HL-60 (cell line): ENCODE results near the gene PIH1D1.

Experiments used
- TF ChIP-seq, protein P1 (sequence below): IDR thresholded peaks from one replicate; pipeline ENCODE4 v1.5.1; 2011; ENCODE audit warnings: low read length, control low read depth, inconsistent platforms; ENCODE audit not compliant: insufficient read depth
- TF ChIP-seq, protein P2 (sequence below): IDR thresholded peaks from 2 replicates; pipeline ENCODE4 v1.6.1; 2012; ENCODE audit warnings: low read depth; ENCODE audit not compliant: insufficient replicate concordance

DNA sequence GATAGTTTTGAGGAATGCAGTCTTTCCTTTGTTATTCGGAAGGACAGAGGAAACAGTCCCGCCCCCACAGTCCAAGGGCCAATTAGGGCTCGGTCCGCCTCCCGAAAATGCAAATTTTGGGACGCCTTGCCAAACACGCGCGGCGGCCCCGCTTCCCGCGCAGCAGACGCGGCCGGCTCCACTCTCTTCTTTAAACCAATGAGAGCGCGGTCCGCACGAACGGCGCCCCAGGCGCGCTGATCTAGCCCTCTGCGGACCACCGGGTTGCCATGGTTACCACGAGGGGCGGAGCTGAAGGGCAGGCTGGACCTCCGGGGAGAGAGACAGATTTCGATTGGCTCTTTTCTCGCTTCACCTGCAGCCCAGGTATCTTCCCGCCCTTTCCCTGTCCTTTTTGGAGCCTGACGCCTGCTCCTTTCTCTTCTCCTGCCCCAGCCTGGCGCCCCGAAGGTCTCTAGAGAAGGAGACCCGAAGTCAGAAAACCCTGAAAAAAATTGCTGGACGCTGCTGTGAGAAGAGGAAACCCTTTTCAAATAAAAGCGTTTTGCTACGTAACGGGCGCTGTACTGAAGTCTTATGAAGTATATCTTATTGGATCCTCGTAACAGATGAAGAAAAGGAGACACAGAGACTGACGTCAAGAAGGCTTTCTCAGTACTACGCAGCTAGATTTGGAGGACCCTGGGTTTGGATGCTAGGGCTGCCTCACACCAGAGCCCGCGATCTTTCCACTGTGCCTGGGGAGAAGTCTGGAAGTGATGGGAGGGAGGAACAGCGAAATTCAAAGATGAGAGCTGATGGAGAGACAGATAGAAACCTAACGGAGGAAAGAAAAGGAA, 30.4 kb downstream of the PIH1D1 start:
- TF ChIP-seq, protein P1, sequence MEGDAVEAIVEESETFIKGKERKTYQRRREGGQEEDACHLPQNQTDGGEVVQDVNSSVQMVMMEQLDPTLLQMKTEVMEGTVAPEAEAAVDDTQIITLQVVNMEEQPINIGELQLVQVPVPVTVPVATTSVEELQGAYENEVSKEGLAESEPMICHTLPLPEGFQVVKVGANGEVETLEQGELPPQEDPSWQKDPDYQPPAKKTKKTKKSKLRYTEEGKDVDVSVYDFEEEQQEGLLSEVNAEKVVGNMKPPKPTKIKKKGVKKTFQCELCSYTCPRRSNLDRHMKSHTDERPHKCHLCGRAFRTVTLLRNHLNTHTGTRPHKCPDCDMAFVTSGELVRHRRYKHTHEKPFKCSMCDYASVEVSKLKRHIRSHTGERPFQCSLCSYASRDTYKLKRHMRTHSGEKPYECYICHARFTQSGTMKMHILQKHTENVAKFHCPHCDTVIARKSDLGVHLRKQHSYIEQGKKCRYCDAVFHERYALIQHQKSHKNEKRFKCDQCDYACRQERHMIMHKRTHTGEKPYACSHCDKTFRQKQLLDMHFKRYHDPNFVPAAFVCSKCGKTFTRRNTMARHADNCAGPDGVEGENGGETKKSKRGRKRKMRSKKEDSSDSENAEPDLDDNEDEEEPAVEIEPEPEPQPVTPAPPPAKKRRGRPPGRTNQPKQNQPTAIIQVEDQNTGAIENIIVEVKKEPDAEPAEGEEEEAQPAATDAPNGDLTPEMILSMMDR: no peak
- TF ChIP-seq, protein P2, sequence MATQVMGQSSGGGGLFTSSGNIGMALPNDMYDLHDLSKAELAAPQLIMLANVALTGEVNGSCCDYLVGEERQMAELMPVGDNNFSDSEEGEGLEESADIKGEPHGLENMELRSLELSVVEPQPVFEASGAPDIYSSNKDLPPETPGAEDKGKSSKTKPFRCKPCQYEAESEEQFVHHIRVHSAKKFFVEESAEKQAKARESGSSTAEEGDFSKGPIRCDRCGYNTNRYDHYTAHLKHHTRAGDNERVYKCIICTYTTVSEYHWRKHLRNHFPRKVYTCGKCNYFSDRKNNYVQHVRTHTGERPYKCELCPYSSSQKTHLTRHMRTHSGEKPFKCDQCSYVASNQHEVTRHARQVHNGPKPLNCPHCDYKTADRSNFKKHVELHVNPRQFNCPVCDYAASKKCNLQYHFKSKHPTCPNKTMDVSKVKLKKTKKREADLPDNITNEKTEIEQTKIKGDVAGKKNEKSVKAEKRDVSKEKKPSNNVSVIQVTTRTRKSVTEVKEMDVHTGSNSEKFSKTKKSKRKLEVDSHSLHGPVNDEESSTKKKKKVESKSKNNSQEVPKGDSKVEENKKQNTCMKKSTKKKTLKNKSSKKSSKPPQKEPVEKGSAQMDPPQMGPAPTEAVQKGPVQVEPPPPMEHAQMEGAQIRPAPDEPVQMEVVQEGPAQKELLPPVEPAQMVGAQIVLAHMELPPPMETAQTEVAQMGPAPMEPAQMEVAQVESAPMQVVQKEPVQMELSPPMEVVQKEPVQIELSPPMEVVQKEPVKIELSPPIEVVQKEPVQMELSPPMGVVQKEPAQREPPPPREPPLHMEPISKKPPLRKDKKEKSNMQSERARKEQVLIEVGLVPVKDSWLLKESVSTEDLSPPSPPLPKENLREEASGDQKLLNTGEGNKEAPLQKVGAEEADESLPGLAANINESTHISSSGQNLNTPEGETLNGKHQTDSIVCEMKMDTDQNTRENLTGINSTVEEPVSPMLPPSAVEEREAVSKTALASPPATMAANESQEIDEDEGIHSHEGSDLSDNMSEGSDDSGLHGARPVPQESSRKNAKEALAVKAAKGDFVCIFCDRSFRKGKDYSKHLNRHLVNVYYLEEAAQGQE: no peak
